ACHN (cell line): ENCODE measurements around the gene SVEP1.
"Not testable (repeated sequence)": the region's sequence is repeated elsewhere in the genome, so short reads cannot be mapped to it uniquely, and the experiment has no call there.

Source experiments
- DNase-seq: peaks from one replicate; pipeline ENCODE4 v3.0.0-alpha.2; 2015
- in situ Hi-C: cut with HindIII; loops from 2 replicates; pipeline ENCODE4 v1.10.0; 2017; ENCODE audit warnings: low sequenced_read_pairs, low pct_ligation_motif_present, low pct_unique_long_range_greater_than_20kb

Gene SVEP1

GRCh38 chr9:110579034-110579861 is at the start of gene SVEP1:
TSS of gene SVEP1 (minus strand) at chr9:110579741. CDS start at chr9:110579543, 198 bp downstream.
- in situ Hi-C loops = no loop called here
- no peak for DNase-seq

GRCh38 chr9:110626101-110626829 is 46.7 kb upstream of the SVEP1 start:
- DNase-seq = no peak
- in situ Hi-C loops = loop anchor here (25.0 kb wide), 1 partner anchor 686 kb away; no protein-coding TSS in a partner anchor

- peak; percentile 57 for DNase-seq
Measured at GRCh38 chr9:110623462-110624025, 44.0 kb upstream of the SVEP1 start.

GRCh38 chr9:110622368-110622767 is 42.8 kb upstream of the SVEP1 start:
- in situ Hi-C loops = no loop called here
- no peak for DNase-seq

More at GRCh38 chr9:110623462-110624025, 44.0 kb upstream of the SVEP1 start:
- in situ Hi-C loops = no loop called here

GRCh38 chr9:110620726-110621125 is 41.2 kb upstream of the SVEP1 start:
- in situ Hi-C loops = no loop called here
- DNase-seq = no peak

- in situ Hi-C loops = no loop called here
- no peak for DNase-seq
Measured at GRCh38 chr9:110619831-110620230, 40.3 kb upstream of the SVEP1 start.

GRCh38 chr9:110615498-110615897 is 36.0 kb upstream of the SVEP1 start:
- in situ Hi-C loops = no loop called here
- no peak for DNase-seq

GRCh38 chr9:110614576-110614975 is 35.0 kb upstream of the SVEP1 start:
- DNase-seq, in situ Hi-C loops: not testable (repeated sequence)

- no peak for DNase-seq
- in situ Hi-C loops = no loop called here
Measured at GRCh38 chr9:110606179-110606790, 26.7 kb upstream of the SVEP1 start.

GRCh38 chr9:110605565-110605964 is 26.0 kb upstream of the SVEP1 start:
- in situ Hi-C loops = no loop called here
- DNase-seq = no peak

- in situ Hi-C loops = no loop called here
- DNase-seq = no peak
Measured at GRCh38 chr9:110604171-110604601, 24.6 kb upstream of the SVEP1 start.

- in situ Hi-C loops = no loop called here
- no peak for DNase-seq
Measured at GRCh38 chr9:110602281-110602680, 22.7 kb upstream of the SVEP1 start.

- in situ Hi-C loops = no loop called here
- no peak for DNase-seq
Measured at GRCh38 chr9:110601098-110601497, 21.6 kb upstream of the SVEP1 start.

GRCh38 chr9:110599468-110599867 is 19.9 kb upstream of the SVEP1 start:
- in situ Hi-C loops = no loop called here

GRCh38 chr9:110592044-110592830 is 12.7 kb upstream of the SVEP1 start:
- no peak for DNase-seq
- in situ Hi-C loops = no loop called here

More at GRCh38 chr9:110599468-110599867, 19.9 kb upstream of the SVEP1 start:
- DNase-seq = no peak

GRCh38 chr9:110591526-110591925 is 12.0 kb upstream of the SVEP1 start:
- in situ Hi-C loops = no loop called here
- no peak for DNase-seq

- DNase-seq = no peak
Measured at GRCh38 chr9:110590816-110591215, 11.3 kb upstream of the SVEP1 start.

GRCh38 chr9:110588296-110588695 is 8.8 kb upstream of the SVEP1 start:
- DNase-seq = no peak
- in situ Hi-C loops = no loop called here

More at GRCh38 chr9:110590816-110591215, 11.3 kb upstream of the SVEP1 start:
- in situ Hi-C loops = no loop called here
